ENCODE data around the gene RPS6KB2. TPM values are rescaled to one million over a fixed set of nuclear protein-coding genes. Genes with fewer than 3 reads are reported as not detected.

The RPS6KB2 gene
- total and polyA plus RNA-seq, 7 donors: 27.1 to 70.2 (median 55.9) TPM

GRCh38 chr11:67419325-67420049 is 8.8 kb upstream of the RPS6KB2 start:
- Histone ChIP-seq H3K27ac (peak overlapping the region in 2 of 4 donors; percentile 93 to 99), H3K4me3 (no peak overlapping the region)
- WGBS, 2 donors: 90 to 91% methylated on average over 21 of the region's 21 CpGs

GRCh38 chr11:67420147-67420645 is 8.1 kb upstream of the RPS6KB2 start:
- TF ChIP-seq POLR2A (IDR thresholded peaks at IDR 0.05) (no peak), EP300 (IDR thresholded peaks at IDR 0.05) (no peak), CTCF (IDR thresholded peaks at IDR 0.05) (no peak)
- Histone ChIP-seq H3K4me1 (peaks cover 0 to 44% (median 31%) of the 10 kb centered on the region in 4 donors), H3K9me3 (no peaks in the 10 kb centered on the region), H3K36me3 (no peaks in the 10 kb centered on the region), H3K27ac (peak overlapping the region; percentile 88 to 99 (median 92)), H3K27me3 (peaks cover 0 to 5% (median 2%) of the 10 kb centered on the region in 3 donors), H3K4me3 (peak overlapping the region; percentile 31 to 87 (median 71))
- intact Hi-C loops (cut with DNase I): loop anchor here (2.0 kb wide), 1 partner anchor 17 kb away; no protein-coding TSS in a partner anchor
- DNase-seq: no peak
- WGBS, 2 donors: 26 to 35% methylated on average over 15 of the region's 15 CpGs

More at GRCh38 chr11:67419325-67420049, 8.8 kb upstream of the RPS6KB2 start:
- TF ChIP-seq POLR2AphosphoS5 (IDR thresholded peaks at IDR 0.05): no peak
- TF ChIP-seq EP300 (IDR thresholded peaks at IDR 0.05): no peak
- no peak for TF ChIP-seq POLR2A (IDR thresholded peaks at IDR 0.05)
- Histone ChIP-seq H3K36me3 (no peaks in the 10 kb centered on the region), H3K9me3 (no peaks in the 10 kb centered on the region), H3K4me1 (peaks cover 0 to 49% (median 35%) of the 10 kb centered on the region in 4 donors), H3K27me3 (peaks cover 0 to 9% (median 5%) of the 10 kb centered on the region in 3 donors)
- intact Hi-C loops (cut with DNase I): loop anchor here (2.0 kb wide), 1 partner anchor 17 kb away; no protein-coding TSS in a partner anchor
- no peak for DNase-seq

- 1% methylated on average over 97 of the region's 97 CpGs for WGBS, 2 donors
- TF ChIP-seq POLR2AphosphoS5 (IDR thresholded peaks at IDR 0.05) (peak; percentile 71 to 86 (median 81)), POLR2A (IDR thresholded peaks at IDR 0.05) (no peak)
- peaks cover 0 to 38% (median 25%) of the 10 kb centered on the region in 4 donors for H3K4me1 ChIP-seq
- H3K36me3 ChIP-seq: no peaks in the 10 kb centered on the region
- peak overlapping the region; percentile 31 to 87 (median 71) for H3K4me3 ChIP-seq
- H3K9me3 ChIP-seq: no peaks in the 10 kb centered on the region
- intact Hi-C loops (cut with DNase I): loop anchor here (2.0 kb wide), 1 partner anchor 18 kb away; no protein-coding TSS in a partner anchor
- peak; percentile 98 for DNase-seq
- peaks cover 0 to under 1% (median 0%) of the 10 kb centered on the region in 3 donors for H3K27me3 ChIP-seq
- H3K27ac ChIP-seq: peak overlapping the region; percentile 88 to 99 (median 92)
Measured at GRCh38 chr11:67420646-67421429, 7.5 kb upstream of the RPS6KB2 start.

- no peak for DNase-seq
- Histone ChIP-seq H3K4me3 (peak overlapping the region; percentile 31 to 87 (median 71)), H3K27ac (peak overlapping the region; percentile 88 to 99 (median 92)), H3K27me3 (no peaks in the 10 kb centered on the region), H3K4me1 (peaks cover 0 to 31% (median 20%) of the 10 kb centered on the region in 4 donors), H3K36me3 (no peaks in the 10 kb centered on the region), H3K9me3 (no peaks in the 10 kb centered on the region)
- intact Hi-C loops (cut with DNase I): loop anchor here (2.0 kb wide), 1 partner anchor 19 kb away; no protein-coding TSS in a partner anchor
- no peak for TF ChIP-seq POLR2A (IDR thresholded peaks at IDR 0.05)
- TF ChIP-seq CTCF (IDR thresholded peaks at IDR 0.05): no peak
- TF ChIP-seq EP300 (IDR thresholded peaks at IDR 0.05): no peak
- no peak for TF ChIP-seq POLR2AphosphoS5 (IDR thresholded peaks at IDR 0.05)
- 55 to 77% methylated on average over 22 of the region's 22 CpGs for WGBS, 2 donors
Measured at GRCh38 chr11:67421430-67422031, 6.8 kb upstream of the RPS6KB2 start.

GRCh38 chr11:67422891-67423290 is 5.4 kb upstream of the RPS6KB2 start:
- no peak for DNase-seq
- H3K4me1 ChIP-seq: peaks cover 0 to 30% (median 23%) of the 10 kb centered on the region in 4 donors
- no peak for TF ChIP-seq CTCF (IDR thresholded peaks at IDR 0.05)
- no peak for TF ChIP-seq EP300 (IDR thresholded peaks at IDR 0.05)
- no peak for TF ChIP-seq POLR2AphosphoS5 (IDR thresholded peaks at IDR 0.05)
- TF ChIP-seq POLR2A (IDR thresholded peaks at IDR 0.05): no peak
- H3K9me3 ChIP-seq: no peaks in the 10 kb centered on the region
- WGBS, 2 donors: 54 to 64% methylated on average over 6 of the region's 6 CpGs
- H3K27ac ChIP-seq: no peak overlapping the region
- H3K4me3 ChIP-seq: no peak overlapping the region
- intact Hi-C loops (cut with DNase I): no loop called here
- H3K36me3 ChIP-seq: no peaks in the 10 kb centered on the region
- H3K27me3 ChIP-seq: no peaks in the 10 kb centered on the region
